ENCODE measurements around the gene COPG1. TPM values are rescaled to one million over a fixed set of nuclear protein-coding genes. Genes with fewer than 3 reads are reported as not detected.
A peak's percentile ranks its signal among the peaks of the same experiment; 100 is the strongest.

COPG1 gene
- total and polyA plus RNA-seq, 2 of the 13 experiments (the other 11 are each of a cell fraction or from before 2014, with no cell fraction given), result 98.6 to 166 TPM

DNA sequence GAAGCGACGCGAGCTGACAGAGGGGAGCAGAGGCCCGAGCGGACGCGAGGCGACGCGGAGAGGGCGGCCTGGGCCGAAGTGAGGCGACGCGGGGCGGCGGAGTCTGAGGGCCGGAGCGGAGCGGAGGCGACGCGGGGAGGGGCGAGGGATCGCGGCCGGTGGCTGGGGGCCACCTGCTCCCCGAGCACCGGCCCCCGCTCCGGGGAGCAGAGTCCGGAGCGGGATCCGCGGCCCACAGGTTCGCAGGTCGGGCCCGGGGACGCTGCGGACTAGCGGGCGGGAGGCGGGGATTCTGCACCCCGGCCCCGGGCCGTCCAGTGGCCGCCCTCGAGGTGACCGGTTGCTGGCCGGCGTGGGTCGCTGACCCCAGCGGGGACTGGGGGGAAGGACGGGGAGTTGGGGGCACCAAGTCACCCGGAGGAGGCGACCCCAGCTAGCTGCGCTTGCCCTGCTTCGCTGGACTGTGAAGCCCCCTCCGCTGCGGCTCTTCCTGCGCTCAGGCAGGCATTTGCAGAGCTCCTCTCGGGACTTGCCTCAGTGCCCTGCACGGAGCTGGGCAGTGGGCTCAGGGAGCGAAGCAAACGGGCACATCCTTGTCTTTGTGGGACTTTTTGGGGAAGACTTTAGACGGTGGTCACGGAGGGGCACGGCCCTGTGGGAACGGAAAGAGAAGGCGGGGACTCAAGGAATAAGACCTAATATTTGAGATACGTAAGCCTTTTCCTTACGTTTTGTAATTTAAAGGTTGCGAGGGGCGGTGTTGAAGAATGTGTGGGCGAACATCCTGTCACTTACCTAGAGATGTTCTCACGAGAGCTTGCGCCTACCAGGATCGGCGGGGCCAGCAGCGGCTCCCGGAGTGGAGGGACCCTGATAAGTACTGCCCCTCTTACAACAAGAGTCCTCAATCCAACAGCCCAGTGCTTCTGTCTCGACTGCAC, 29.8 kb downstream of the COPG1 start (continued):
- no peak for TF ChIP-seq ZNF619 (CRISPR knock-in tag; IDR thresholded peaks at IDR 0.05)
- peak; percentile 9; the same call in 1 of the 2 replicates for TF ChIP-seq TMF1 (CRISPR knock-in tag; IDR thresholded peaks at IDR 0.05; ENCODE audit: low read depth)
- no peak for TF ChIP-seq KAT2B (IDR thresholded peaks at IDR 0.05; ENCODE audit: borderline replicate concordance, low read depth, low read length)
- no peak for TF ChIP-seq ZNF256 (CRISPR knock-in tag; conservative IDR thresholded peaks at IDR 0.05)
- TF ChIP-seq ZNF704 (CRISPR knock-in tag; IDR thresholded peaks at IDR 0.05; ENCODE audit: borderline replicate concordance), result no peak
- TF ChIP-seq ZNF660 (CRISPR knock-in tag; IDR thresholded peaks at IDR 0.05; ENCODE audit: borderline replicate concordance, low read depth), result no peak
- TF ChIP-seq ZNF441 (CRISPR knock-in tag; IDR thresholded peaks at IDR 0.05; ENCODE audit: borderline replicate concordance), result no peak
- no peak; the same call in 1 of the 2 replicates for TF ChIP-seq ZNF564 (CRISPR knock-in tag; IDR thresholded peaks at IDR 0.05)
- no peak for TF ChIP-seq KAT8 (CRISPR knock-in tag; IDR thresholded peaks at IDR 0.05)
- TF ChIP-seq AGO1 (IDR thresholded peaks at IDR 0.05; ENCODE audit: low read depth, low read length, poor library complexity, severe bottlenecking), result peak; percentile 93
- no peak for TF ChIP-seq HDAC2 (CRISPR knock-in tag; IDR thresholded peaks at IDR 0.05)
- no peak for TF ChIP-seq SMAD1 (CRISPR knock-in tag; IDR thresholded peaks at IDR 0.05; ENCODE audit: borderline replicate concordance, low read depth)
- no peak for TF ChIP-seq ONECUT2 (CRISPR knock-in tag; IDR thresholded peaks at IDR 0.05)
- TF ChIP-seq ZNF431 (CRISPR knock-in tag; IDR thresholded peaks at IDR 0.05; ENCODE audit: borderline replicate concordance, low read depth), result 0 out of 2 replicates have a peak, but pooled peaks have one; percentile 48
- TF ChIP-seq NRL (CRISPR knock-in tag; IDR thresholded peaks at IDR 0.05; ENCODE audit: borderline replicate concordance), result no peak; the same call in 1 of the 2 replicates
- no peak for TF ChIP-seq XRCC5 (optimal IDR thresholded peaks at IDR 0.05; ENCODE audit: low read length)
- TF ChIP-seq ZNF790 (CRISPR knock-in tag; IDR thresholded peaks at IDR 0.05; ENCODE audit: borderline replicate concordance), result no peak
- TF ChIP-seq, protein P1, sequence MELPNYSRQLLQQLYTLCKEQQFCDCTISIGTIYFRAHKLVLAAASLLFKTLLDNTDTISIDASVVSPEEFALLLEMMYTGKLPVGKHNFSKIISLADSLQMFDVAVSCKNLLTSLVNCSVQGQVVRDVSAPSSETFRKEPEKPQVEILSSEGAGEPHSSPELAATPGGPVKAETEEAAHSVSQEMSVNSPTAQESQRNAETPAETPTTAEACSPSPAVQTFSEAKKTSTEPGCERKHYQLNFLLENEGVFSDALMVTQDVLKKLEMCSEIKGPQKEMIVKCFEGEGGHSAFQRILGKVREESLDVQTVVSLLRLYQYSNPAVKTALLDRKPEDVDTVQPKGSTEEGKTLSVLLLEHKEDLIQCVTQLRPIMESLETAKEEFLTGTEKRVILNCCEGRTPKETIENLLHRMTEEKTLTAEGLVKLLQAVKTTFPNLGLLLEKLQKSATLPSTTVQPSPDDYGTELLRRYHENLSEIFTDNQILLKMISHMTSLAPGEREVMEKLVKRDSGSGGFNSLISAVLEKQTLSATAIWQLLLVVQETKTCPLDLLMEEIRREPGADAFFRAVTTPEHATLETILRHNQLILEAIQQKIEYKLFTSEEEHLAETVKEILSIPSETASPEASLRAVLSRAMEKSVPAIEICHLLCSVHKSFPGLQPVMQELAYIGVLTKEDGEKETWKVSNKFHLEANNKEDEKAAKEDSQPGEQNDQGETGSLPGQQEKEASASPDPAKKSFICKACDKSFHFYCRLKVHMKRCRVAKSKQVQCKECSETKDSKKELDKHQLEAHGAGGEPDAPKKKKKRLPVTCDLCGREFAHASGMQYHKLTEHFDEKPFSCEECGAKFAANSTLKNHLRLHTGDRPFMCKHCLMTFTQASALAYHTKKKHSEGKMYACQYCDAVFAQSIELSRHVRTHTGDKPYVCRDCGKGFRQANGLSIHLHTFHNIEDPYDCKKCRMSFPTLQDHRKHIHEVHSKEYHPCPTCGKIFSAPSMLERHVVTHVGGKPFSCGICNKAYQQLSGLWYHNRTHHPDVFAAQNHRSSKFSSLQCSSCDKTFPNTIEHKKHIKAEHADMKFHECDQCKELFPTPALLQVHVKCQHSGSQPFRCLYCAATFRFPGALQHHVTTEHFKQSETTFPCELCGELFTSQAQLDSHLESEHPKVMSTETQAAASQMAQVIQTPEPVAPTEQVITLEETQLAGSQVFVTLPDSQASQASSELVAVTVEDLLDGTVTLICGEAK (IDR thresholded peaks at IDR 0.05), result no peak
- TF ChIP-seq, protein P1 (CRISPR knock-in tag; IDR thresholded peaks at IDR 0.05), result no peak
- no peak for TF ChIP-seq NR3C1 (CRISPR knock-in tag; IDR thresholded peaks at IDR 0.05)
